ENCODE results near the gene FAM222B.

FAM222B gene

GRCh38 chr17:28812748-28813377, 29.7 kb downstream of the FAM222B start (continued):
- no peak for TF ChIP-seq ZNF280C (tag by site-specific recombination; IDR thresholded peaks at IDR 0.05)
- TF ChIP-seq GLIS1 (tag by site-specific recombination; IDR thresholded peaks at IDR 0.05): peak; percentile 77
- TF ChIP-seq ZNF335 (tag by site-specific recombination; conservative IDR thresholded peaks at IDR 0.05): peak; percentile 39; the same call in 1 of the 2 replicates
- TF ChIP-seq ZFP69B (tag by site-specific recombination; IDR thresholded peaks at IDR 0.05): peak; percentile 32; the same call in 1 of the 2 replicates
- TF ChIP-seq ZNF629 (tag by site-specific recombination; IDR thresholded peaks at IDR 0.05): peak; percentile 88
- TF ChIP-seq ZEB2 (tag by site-specific recombination; IDR thresholded peaks at IDR 0.05): peak; percentile 13
- TF ChIP-seq PRDM10 (tag by site-specific recombination; IDR thresholded peaks at IDR 0.05): peak; percentile 23; the same call in 1 of the 2 replicates
- TF ChIP-seq ZNF76 (tag by site-specific recombination; IDR thresholded peaks at IDR 0.05; ENCODE audit: borderline replicate concordance, low read depth): peak; percentile 88
- TF ChIP-seq ZXDB (tag by site-specific recombination; IDR thresholded peaks at IDR 0.05): 0 out of 2 replicates have a peak, but pooled peaks have one; percentile 4
- 0 out of 2 replicates have a peak, but pooled peaks have one; percentile 50 for TF ChIP-seq ZFHX2 (tag by site-specific recombination; conservative IDR thresholded peaks at IDR 0.05)
- TF ChIP-seq KLF10 (tag by site-specific recombination; IDR thresholded peaks at IDR 0.05): 0 out of 2 replicates have a peak, but pooled peaks have one; percentile 9
- 0 out of 2 replicates have a peak, but pooled peaks have one; percentile 39 for TF ChIP-seq ZBTB21 (tag by site-specific recombination; IDR thresholded peaks at IDR 0.05)
- TF ChIP-seq EGR2 (tag by site-specific recombination; IDR thresholded peaks at IDR 0.05; ENCODE audit: low read depth): 0 out of 2 replicates have a peak, but pooled peaks have one; percentile 26
- no peak for TF ChIP-seq SP2 (tag by site-specific recombination; IDR thresholded peaks at IDR 0.05)
- peak; percentile 44; the same call in 1 of the 2 replicates for TF ChIP-seq CTCF (tag by site-specific recombination; IDR thresholded peaks at IDR 0.05)

- CTCF ChIA-PET: interaction anchor here (0.6 to 4.9 kb wide), 9 partner anchors 9 to 141 kb away, joined by 3 to 68 read pairs (median 3); no protein-coding TSS in a partner anchor
- Histone ChIP-seq H3K4me1 (ENCODE audit: control insufficient read depth, insufficient read depth, low read length) (peaks cover 22% of the 10 kb centered on the region), H3K4me3 (ENCODE audit: low read depth, low read length) (peak overlapping the region; percentile 94), H3K27ac (ENCODE audit: extremely low read depth, low read depth, low read length) (peak overlapping the region; percentile 81), H3K36me3 (ENCODE audit: control insufficient read depth in 2 of 2, insufficient read depth in 1 of 2, low read length in 2 of 2) (no peaks in the 10 kb centered on the region), H3K9me3 (ENCODE audit: control insufficient read depth, insufficient read depth, low read depth, low read length) (no peaks in the 10 kb centered on the region)
- POLR2A ChIA-PET: interaction anchor here (0.6 to 2.7 kb wide), 10 partner anchors 10 to 93 kb away, joined by 3 to 20 read pairs (median 5); partner anchors contain the start of genes FAM222B, RPL23A, TLCD1 and TRAF4
- TF ChIP-seq KLF9 (tag by site-specific recombination; IDR thresholded peaks at IDR 0.05; ENCODE audit: low read depth): peak; percentile 90
- no peak for TF ChIP-seq RBAK (tag by site-specific recombination; IDR thresholded peaks at IDR 0.05)
- TF ChIP-seq PATZ1 (tag by site-specific recombination; IDR thresholded peaks at IDR 0.05): peak; percentile 99
- TF ChIP-seq ZNF223 (tag by site-specific recombination; IDR thresholded peaks at IDR 0.05): no peak
- TF ChIP-seq ZNF623 (tag by site-specific recombination; IDR thresholded peaks at IDR 0.05): no peak
- TF ChIP-seq ZSCAN4 (tag by site-specific recombination; IDR thresholded peaks at IDR 0.05): 0 out of 2 replicates have a peak, but pooled peaks have one; percentile 21
- peak; percentile 50; the same call in 1 of the 2 replicates for TF ChIP-seq ZNF335 (tag by site-specific recombination; conservative IDR thresholded peaks at IDR 0.05)
- TF ChIP-seq ZNF830 (tag by site-specific recombination; IDR thresholded peaks at IDR 0.05; ENCODE audit: low read depth): no peak
- TF ChIP-seq ZNF311 (tag by site-specific recombination; IDR thresholded peaks at IDR 0.05; ENCODE audit: borderline replicate concordance): no peak
- TF ChIP-seq ZNF791 (tag by site-specific recombination; IDR thresholded peaks at IDR 0.05): no peak
These were observed 30.4 kb downstream of the FAM222B start for GRCh38 chr17:28812091-28812747.

All from HEK293 (cell line).